Ascending aorta (tissue), 2 donors: ENCODE measurements around the gene UQCRFS1. TPM values are rescaled to one million over a fixed set of nuclear protein-coding genes. Genes with fewer than 3 reads are reported as not detected.
"Not testable (repeated sequence)": the region's sequence is repeated elsewhere in the genome, so short reads cannot be mapped to it uniquely, and the experiment has no call there.

Experiments used
- DNase-seq, 2 donors: peaks; one replicate each; pipeline ENCODE4 v3.0.0-alpha.2; 2019; ENCODE audit warnings: low spot score in 2 of 2
- H3K27ac ChIP-seq, 2 donors: fragments of 200-600 bp; sonication (generic); one replicate each; pipeline ENCODE4 v1.5.1; 2016 to 2017; ENCODE audit warnings: mild to moderate bottlenecking in 1 of 2
- H3K27me3 ChIP-seq: fragments of 200-600 bp; sonication (generic); one replicate; pipeline ENCODE4 v1.5.1; 2017
- H3K36me3 ChIP-seq, 2 donors: fragments of 200-600 bp; sonication (generic); one replicate each; pipeline ENCODE4 v1.5.1; 2016
- H3K4me1 ChIP-seq, 2 donors: fragments of 200-600 bp; sonication (generic); one replicate each; pipeline ENCODE4 v1.5.1; 2016 to 2017; ENCODE audit warnings: mild to moderate bottlenecking in 1 of 2
- H3K4me3 ChIP-seq, 2 donors: fragments of 200-600 bp; sonication (generic); one replicate each; pipeline ENCODE4 v1.5.1; 2016 to 2017; ENCODE audit warnings: mild to moderate bottlenecking in 1 of 2
- H3K9me3 ChIP-seq, 2 donors: fragments of 200-600 bp; sonication (generic); one replicate each; pipeline ENCODE4 v1.5.1; 2016
- intact Hi-C: fragments of 100-400 bp; cut with DNase I; formaldehyde crosslinking; loops from one replicate; pipeline ENCODE4 v1.15.1; 2023
- total RNA-seq: library from RNA; depleted of rRNA; stranded (reverse); fragments of >200 nt; gene quantifications from one replicate; pipeline ENCODE4 v1.1.0, GENCODE V29; 2016
- TF ChIP-seq, protein P1 (sequence below), 3 experiments: fragments of 200-600 bp in 2 of 3; fragments of 450-650 bp in 1 of 3; sonication (generic) in 2 of 3; IDR thresholded peaks; one replicate each; pipeline ENCODE4 v1.5.1; 2016 to 2019; ENCODE audit warnings: antibody characterized with exemption in 3 of 3, mild to moderate bottlenecking in 1 of 3, moderate library complexity in 1 of 3

The UQCRFS1 gene
- total RNA-seq, 1 donor from 2014 or later: 21.4 TPM

DNA sequence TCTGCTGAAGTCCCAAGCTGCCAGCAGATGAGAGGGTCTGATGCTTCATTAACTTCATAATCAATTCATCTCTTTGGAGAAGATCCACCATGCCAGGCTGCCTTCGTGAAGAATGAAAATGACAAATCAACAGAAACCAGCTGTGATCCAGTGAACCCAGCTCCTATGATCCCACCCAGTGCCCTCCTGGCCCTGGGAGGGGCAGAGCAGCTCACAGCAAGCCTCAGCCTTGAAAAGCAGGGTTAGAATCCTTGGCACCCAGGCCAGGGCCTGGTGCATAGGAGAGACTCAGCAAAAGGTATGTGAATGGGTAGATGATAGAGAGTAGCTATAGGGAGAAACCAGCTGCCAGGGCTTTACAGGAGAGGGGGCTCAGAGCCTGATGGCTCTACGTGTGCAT, 43.6 kb upstream of the UQCRFS1 start:
- Histone ChIP-seq H3K36me3 (no peaks in the 10 kb centered on the region), H3K4me3 (no peak overlapping the region), H3K27me3 (no peaks in the 10 kb centered on the region), H3K9me3 (no peaks in the 10 kb centered on the region), H3K4me1 (no peaks in the 10 kb centered on the region), H3K27ac (no peak overlapping the region)
- DNase-seq: no peak
- intact Hi-C loops: no loop called here
- TF ChIP-seq, protein P1, sequence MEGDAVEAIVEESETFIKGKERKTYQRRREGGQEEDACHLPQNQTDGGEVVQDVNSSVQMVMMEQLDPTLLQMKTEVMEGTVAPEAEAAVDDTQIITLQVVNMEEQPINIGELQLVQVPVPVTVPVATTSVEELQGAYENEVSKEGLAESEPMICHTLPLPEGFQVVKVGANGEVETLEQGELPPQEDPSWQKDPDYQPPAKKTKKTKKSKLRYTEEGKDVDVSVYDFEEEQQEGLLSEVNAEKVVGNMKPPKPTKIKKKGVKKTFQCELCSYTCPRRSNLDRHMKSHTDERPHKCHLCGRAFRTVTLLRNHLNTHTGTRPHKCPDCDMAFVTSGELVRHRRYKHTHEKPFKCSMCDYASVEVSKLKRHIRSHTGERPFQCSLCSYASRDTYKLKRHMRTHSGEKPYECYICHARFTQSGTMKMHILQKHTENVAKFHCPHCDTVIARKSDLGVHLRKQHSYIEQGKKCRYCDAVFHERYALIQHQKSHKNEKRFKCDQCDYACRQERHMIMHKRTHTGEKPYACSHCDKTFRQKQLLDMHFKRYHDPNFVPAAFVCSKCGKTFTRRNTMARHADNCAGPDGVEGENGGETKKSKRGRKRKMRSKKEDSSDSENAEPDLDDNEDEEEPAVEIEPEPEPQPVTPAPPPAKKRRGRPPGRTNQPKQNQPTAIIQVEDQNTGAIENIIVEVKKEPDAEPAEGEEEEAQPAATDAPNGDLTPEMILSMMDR (IDR thresholded peaks at IDR 0.05): no peak

DNA sequence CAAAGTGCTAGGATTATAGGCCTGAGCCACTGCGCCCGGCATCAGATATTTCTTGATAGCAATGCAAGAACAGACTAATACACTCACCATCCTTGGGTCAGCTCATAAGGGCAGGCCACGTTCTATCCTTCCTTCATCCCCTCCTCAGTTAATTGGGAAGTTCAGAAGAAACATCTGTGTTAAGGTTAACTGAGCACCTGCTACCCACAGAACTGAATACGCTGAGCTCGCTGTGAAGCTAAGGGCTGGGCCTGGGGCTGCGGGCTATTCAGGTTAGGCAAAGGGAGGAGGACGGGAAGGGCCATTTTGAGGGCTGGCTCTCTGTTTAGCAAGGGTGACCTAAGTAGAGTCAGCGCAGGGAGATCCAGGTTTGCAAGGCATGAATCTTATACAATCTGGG, 43.0 kb upstream of the UQCRFS1 start:
- DNase-seq: no peak
- H3K27ac ChIP-seq: no peak overlapping the region
- TF ChIP-seq, protein P1 (IDR thresholded peaks at IDR 0.05): no peak
- no peak overlapping the region for H3K4me3 ChIP-seq
- H3K27me3 ChIP-seq: no peaks in the 10 kb centered on the region
- H3K9me3 ChIP-seq: no peaks in the 10 kb centered on the region
- intact Hi-C loops: no loop called here
- no peaks in the 10 kb centered on the region for H3K4me1 ChIP-seq
- no peaks in the 10 kb centered on the region for H3K36me3 ChIP-seq

DNA sequence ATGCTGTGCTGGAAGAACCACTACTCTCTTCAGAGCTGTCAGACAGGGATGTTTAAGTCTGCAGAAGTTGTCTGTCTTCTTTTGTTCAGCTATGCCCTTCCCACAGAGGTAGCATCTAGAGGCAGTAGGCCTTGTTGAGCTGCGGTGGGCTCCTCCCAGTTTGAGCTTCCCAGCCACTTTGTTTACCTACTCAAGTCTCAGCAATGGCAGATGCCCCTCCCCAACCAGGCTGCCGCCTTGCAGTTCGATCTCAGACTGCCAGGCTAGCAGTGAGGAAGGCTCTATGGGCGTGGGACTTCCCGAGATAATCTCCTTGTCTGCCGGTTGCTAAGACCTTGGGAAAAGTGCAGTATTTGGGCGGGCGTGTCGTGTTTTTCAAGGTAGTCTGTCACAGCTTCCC, 42.1 kb upstream of the UQCRFS1 start:
- no peak for DNase-seq

DNA sequence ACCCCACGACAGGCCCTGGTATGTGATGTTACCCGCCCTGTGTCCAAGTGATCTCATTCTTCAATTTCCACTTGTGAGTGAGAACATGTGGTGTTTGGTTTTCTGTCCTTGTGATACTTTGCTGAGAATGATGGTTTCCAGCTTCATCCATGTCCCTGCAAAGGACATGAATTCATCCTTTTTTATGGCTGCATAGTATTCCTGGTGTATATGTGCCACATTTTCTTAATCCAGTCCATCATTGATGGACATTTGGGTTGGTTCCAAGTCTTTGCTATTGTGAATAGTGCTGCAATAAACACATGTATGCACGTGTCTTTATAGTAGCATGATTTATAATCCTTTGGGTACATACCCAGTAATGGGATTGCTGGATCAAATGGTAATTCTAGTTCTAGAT, 36.8 kb upstream of the UQCRFS1 start:
- H3K27ac ChIP-seq, H3K27me3 ChIP-seq, intact Hi-C loops, H3K4me1 ChIP-seq, H3K9me3 ChIP-seq, H3K36me3 ChIP-seq, DNase-seq, H3K4me3 ChIP-seq: not testable (repeated sequence)

More for the DNA sequence above, 42.1 kb upstream of the UQCRFS1 start:
- Histone ChIP-seq H3K4me1 (no peaks in the 10 kb centered on the region), H3K36me3 (no peaks in the 10 kb centered on the region), H3K9me3 (no peaks in the 10 kb centered on the region), H3K27me3 (no peaks in the 10 kb centered on the region), H3K4me3 (no peak overlapping the region), H3K27ac (no peak overlapping the region)
- intact Hi-C loops: no loop called here
- TF ChIP-seq, protein P1 (IDR thresholded peaks at IDR 0.05): no peak

DNA sequence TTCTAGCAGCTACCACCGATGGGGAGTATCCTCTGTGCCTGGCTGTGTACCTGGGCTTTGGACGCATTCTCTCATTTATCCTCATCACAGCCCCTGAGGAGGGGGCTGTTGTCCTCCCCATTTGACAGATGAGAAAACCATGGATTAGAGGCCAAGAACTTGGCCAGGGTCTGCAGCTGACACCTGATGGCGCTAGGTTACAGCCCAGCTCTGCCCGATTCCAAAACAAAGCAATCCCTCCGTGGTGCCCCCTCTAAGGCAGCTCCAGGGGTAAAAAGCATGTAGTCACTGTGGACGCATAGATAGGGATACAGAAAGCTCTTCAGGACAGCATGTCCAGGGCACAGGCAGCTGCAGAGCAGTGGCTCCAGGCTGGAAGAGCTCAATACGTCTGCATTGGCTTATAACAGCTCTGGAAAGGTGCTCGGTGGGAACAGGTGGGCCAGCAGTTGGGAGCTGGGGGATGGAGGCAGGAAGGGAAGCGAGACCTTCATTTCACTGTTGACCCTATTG, 35.4 kb upstream of the UQCRFS1 start:
- H3K4me3 ChIP-seq: no peak overlapping the region
- H3K27ac ChIP-seq: no peak overlapping the region
- H3K9me3 ChIP-seq: no peaks in the 10 kb centered on the region
- no peaks in the 10 kb centered on the region for H3K27me3 ChIP-seq
- intact Hi-C loops: no loop called here
- DNase-seq: no peak
- no peaks in the 10 kb centered on the region for H3K36me3 ChIP-seq
- H3K4me1 ChIP-seq: no peaks in the 10 kb centered on the region
- TF ChIP-seq, protein P1 (IDR thresholded peaks at IDR 0.05): no peak

DNA sequence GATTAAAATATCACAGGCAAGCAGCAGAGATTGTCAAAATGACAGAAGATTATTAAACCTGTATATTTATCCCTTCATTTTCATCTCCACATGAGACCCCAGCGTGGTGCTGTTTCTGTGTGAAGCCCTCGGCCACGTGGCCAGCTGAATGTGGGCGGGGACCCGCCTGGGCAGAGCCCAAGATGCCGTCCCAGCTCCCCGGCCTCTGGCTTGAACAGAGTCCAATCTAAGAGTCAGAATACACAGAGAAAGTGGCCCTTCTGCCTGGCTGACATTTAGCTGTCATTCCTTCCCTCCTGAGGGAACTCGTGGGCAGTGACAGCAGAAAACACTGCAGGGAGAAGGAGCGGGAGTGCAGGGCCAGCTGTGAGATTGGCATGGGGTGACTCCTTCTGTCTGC, 34.9 kb upstream of the UQCRFS1 start:
- no peak for DNase-seq
- H3K27me3 ChIP-seq: no peaks in the 10 kb centered on the region
- H3K4me3 ChIP-seq: no peak overlapping the region
- H3K9me3 ChIP-seq: no peaks in the 10 kb centered on the region
- TF ChIP-seq, protein P1 (IDR thresholded peaks at IDR 0.05): no peak
- no peaks in the 10 kb centered on the region for H3K36me3 ChIP-seq
- intact Hi-C loops: no loop called here
- H3K4me1 ChIP-seq: no peaks in the 10 kb centered on the region
- no peak overlapping the region for H3K27ac ChIP-seq
